ENCODE data around the gene KRT78. TPM values are rescaled to one million over a fixed set of nuclear protein-coding genes. Genes with fewer than 3 reads are reported as not detected.

KRT78 gene
- total RNA-seq, 4 donors from 2014 or later, result 1.9 TPM; not detected in 3

DNA sequence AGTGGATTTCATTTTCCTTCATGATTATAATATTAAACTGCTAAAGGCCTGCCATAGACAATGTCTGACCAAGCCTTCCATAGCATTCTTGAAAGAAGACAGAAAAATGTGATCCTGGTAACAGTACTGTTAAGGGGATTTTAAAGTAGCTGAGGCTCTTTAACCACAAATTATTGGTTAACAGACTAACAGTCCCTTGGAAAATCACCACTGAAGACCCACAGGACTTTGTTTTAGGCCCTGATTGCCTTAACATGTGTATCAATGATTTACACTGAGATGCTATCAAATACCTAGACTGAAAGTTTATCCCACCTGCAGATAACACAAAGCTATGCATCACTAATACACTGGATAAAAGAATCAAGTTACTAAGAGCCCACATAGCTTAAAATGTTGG is 20.6 kb downstream of the KRT78 start:
- TF ChIP-seq, protein P1, sequence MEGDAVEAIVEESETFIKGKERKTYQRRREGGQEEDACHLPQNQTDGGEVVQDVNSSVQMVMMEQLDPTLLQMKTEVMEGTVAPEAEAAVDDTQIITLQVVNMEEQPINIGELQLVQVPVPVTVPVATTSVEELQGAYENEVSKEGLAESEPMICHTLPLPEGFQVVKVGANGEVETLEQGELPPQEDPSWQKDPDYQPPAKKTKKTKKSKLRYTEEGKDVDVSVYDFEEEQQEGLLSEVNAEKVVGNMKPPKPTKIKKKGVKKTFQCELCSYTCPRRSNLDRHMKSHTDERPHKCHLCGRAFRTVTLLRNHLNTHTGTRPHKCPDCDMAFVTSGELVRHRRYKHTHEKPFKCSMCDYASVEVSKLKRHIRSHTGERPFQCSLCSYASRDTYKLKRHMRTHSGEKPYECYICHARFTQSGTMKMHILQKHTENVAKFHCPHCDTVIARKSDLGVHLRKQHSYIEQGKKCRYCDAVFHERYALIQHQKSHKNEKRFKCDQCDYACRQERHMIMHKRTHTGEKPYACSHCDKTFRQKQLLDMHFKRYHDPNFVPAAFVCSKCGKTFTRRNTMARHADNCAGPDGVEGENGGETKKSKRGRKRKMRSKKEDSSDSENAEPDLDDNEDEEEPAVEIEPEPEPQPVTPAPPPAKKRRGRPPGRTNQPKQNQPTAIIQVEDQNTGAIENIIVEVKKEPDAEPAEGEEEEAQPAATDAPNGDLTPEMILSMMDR (IDR thresholded peaks at IDR 0.05), result no peak
- ATAC-seq (ENCODE audit: low FRiP score) (no peak), DNase-seq (ENCODE audit: low spot score) (no peak)

DNA sequence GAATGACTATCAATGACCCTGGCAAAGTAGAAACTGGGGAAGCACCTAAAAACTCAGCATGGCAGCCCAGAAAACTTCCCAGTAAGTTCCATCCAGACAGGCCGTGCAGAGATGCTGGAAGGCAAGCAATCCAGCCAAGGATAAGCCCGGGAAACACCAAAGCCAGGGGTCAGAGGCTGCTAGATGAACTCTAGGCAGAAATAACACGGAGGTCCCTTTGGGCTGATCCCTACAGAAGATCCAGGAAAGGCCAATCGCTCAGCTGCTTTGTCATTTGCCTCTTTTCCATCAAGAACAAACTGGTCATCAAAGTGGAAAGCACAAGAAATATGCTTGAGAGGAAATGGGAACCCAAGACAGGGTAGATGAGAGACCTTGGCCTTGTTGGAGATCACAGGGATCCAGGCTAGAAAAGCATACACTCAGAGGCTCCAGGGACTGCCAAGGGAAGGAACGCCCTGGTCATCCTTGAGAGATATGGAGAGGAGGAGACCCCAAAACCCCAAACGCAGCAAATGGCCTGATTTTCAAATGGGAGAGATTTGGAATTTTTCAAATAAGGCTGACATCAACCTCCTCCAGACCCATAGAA is 21.2 kb downstream of the KRT78 start:
- TF ChIP-seq, protein P1 (IDR thresholded peaks at IDR 0.05), result no peak
- ATAC-seq (ENCODE audit: low FRiP score) (no peak), DNase-seq (ENCODE audit: low spot score) (no peak)

DNA sequence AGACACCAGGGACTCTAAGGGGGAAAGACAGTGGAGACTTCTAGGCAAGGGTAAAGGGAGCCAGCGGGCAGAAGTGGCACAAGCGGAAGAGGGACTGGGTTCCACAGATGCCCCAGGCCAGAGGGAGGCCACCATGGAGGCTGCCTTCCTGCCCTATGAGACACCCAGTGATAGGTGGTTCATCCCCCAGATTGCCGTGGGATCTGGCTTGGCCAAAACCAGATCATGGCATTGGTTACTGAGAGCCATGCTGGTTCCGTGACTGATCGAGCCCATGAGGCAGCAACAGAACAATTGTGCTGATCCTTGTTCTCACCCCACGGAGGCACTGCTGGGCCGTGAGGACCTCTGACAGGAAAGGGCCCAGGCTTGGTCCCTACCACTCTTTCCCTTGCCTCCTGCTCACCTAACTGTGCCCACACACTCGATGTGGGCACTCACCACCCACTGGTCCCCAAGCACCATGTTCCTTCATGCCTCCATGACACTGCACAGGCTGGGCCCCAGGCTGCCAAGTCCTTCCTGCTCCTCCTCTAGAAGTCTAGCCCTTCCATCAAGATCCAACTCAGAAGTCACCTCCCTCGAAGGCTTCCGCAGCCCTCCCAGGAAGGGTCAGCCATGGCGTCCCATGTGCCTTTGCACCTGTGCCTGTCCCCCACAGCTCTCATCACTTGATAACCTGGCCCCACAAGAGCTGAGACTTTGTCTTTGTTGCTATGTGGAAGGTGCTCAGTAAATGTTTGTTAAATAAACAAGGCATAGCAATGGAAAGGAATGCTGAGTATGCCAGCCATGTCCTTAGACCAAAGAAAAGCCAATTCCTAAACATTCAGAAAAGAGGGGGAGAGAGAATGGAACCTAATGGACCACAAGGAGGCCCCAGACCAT is 21.9 kb downstream of the KRT78 start:
- TF ChIP-seq, protein P1 (IDR thresholded peaks at IDR 0.05), result no peak
- ATAC-seq (ENCODE audit: low FRiP score) (no peak), DNase-seq (ENCODE audit: low spot score) (no peak)

DNA sequence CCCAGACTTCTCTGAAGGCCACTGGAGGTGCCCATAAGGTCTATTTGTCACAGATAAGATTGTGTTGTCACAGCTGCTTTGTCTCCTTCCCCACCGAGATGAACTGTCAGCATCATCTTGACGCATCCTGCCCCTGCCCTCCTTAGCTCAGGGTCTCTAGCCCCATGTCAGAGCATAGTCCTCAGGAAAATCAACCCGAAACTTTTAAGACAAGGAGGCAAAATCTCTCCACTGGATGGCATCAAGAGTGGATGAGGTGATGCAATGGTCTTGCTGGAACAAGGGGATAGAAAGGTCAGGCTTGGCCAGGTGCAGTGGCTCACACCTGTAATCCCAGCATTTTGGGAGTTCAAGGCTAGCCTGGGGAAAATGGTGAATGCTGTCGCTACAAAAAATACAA is 22.8 kb downstream of the KRT78 start:
- DNase-seq (ENCODE audit: low spot score), result no peak
- no peak for ATAC-seq (ENCODE audit: low FRiP score)

DNA sequence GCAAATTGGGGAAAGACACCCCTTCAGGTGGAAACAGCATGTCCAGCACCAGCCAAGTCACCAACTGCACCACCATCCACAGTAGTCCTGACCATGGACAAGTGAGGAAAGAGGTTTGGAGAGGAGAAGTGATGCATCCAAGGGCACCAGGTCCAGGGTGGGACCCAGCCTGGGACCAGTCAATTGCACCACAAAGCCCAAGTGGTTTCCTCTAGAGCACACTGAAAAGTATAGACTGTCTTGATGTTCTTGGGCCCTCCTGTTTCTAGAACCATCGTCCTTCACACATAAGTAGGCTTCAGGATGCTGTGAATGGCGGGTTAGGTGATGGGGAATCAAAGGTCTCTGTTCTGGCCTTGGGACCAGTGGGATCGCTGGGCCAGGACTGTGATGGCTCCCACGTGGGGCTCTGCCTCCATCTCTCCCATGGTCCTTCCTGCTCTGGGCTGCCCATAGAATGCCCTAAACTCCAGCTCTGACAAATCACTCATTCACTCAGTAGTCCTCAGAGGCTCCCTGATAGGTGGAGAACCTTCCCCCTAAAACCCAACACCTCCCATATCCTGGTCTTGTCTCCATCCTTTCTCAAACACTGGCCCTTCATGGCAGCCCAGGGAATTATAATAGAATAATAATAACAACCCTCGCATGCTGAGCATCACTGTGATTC is 23.9 kb downstream of the KRT78 start:
- TF ChIP-seq, protein P1 (IDR thresholded peaks at IDR 0.05), result no peak
- DNase-seq (ENCODE audit: low spot score), result no peak
- no peak for ATAC-seq (ENCODE audit: low FRiP score)

More for the DNA sequence above, 22.8 kb downstream of the KRT78 start:
- TF ChIP-seq, protein P1 (IDR thresholded peaks at IDR 0.05), result no peak

DNA sequence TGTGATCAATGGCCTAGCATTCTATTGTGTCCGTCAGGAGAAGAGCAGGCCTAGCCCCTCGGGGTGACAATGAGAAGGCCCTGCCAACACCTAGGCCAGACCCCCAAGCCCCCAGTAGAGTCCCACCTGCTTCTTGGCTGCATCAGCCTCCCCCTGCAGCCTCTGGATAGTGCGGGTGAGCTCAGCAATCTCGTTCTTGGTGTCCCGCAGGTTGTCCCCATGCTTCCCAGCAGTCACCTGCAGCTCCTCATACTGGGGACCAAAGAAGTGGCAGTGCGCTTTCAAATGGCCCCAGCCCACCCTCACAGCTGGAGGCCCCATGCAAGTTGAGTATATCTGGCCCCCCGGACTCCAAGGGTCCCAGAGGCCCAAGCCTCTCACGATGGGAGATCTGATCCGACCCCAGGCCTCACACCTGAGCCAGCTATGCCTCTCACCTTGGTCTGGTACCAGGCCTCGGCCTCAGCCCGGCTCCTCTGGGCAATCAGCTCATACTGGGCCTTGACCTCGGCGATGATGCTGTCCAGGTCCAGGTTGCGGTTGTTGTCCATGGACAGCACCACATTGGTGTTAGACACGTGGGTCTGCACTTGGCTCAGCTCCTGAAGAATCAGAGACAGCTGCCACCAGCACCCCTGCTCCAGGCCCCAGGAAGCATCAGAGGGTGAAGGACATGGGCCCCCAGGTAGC is 24.9 kb downstream of the KRT78 start:
- ATAC-seq (ENCODE audit: low FRiP score) (no peak), DNase-seq (ENCODE audit: low spot score) (no peak)
- TF ChIP-seq, protein P1 (IDR thresholded peaks at IDR 0.05), result no peak

Data from omental fat pad (tissue), 4 donors.